ENCODE measurements around the gene CAPN10.
A peak's percentile ranks its signal among the peaks of the same experiment; 100 is the strongest.

CAPN10 gene

GRCh38 chr2:240590681-240591111 is 4.2 kb downstream of the CAPN10 start:
- TF ChIP-seq, protein P1, sequence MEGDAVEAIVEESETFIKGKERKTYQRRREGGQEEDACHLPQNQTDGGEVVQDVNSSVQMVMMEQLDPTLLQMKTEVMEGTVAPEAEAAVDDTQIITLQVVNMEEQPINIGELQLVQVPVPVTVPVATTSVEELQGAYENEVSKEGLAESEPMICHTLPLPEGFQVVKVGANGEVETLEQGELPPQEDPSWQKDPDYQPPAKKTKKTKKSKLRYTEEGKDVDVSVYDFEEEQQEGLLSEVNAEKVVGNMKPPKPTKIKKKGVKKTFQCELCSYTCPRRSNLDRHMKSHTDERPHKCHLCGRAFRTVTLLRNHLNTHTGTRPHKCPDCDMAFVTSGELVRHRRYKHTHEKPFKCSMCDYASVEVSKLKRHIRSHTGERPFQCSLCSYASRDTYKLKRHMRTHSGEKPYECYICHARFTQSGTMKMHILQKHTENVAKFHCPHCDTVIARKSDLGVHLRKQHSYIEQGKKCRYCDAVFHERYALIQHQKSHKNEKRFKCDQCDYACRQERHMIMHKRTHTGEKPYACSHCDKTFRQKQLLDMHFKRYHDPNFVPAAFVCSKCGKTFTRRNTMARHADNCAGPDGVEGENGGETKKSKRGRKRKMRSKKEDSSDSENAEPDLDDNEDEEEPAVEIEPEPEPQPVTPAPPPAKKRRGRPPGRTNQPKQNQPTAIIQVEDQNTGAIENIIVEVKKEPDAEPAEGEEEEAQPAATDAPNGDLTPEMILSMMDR (IDR thresholded peaks at IDR 0.05; ENCODE audit: low read depth, low read length): no peak
- Histone ChIP-seq H3K4me1 (no peaks in the 10 kb centered on the region), H3K27me3 (no peaks in the 10 kb centered on the region), H3K4me3 (ENCODE audit: low read depth, low read length) (no peak overlapping the region), H3K36me3 (peaks cover 13% of the 10 kb centered on the region), H3K9me3 (no peaks in the 10 kb centered on the region)
- DNase-seq: peak; percentile 5

GRCh38 chr2:240591226-240591625 is 4.7 kb downstream of the CAPN10 start:
- H3K27me3 ChIP-seq: no peaks in the 10 kb centered on the region
- no peaks in the 10 kb centered on the region for H3K4me1 ChIP-seq
- no peak overlapping the region for H3K4me3 ChIP-seq (ENCODE audit: low read depth, low read length)
- TF ChIP-seq, protein P1 (IDR thresholded peaks at IDR 0.05; ENCODE audit: low read depth, low read length): no peak
- DNase-seq: no peak
- H3K9me3 ChIP-seq: no peaks in the 10 kb centered on the region
- H3K36me3 ChIP-seq: peaks cover 16% of the 10 kb centered on the region

DNA sequence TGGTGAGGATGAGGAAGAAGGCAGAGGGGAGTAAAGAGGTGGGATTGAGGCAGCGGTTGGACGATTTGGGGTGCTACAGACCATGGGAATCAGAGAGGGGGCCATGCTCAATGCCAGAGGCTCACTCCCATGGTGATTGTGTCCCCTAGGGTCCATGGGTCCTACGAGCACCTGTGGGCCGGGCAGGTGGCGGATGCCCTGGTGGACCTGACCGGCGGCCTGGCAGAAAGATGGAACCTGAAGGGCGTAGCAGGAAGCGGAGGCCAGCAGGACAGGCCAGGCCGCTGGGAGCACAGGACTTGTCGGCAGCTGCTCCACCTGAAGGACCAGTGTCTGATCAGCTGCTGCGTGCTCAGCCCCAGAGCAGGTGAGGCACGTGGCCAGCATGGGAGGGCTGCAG is 5.2 kb downstream of the CAPN10 start:
- no peak for DNase-seq
- Histone ChIP-seq H3K4me3 (ENCODE audit: low read depth, low read length) (no peak overlapping the region), H3K27me3 (no peaks in the 10 kb centered on the region), H3K4me1 (no peaks in the 10 kb centered on the region), H3K9me3 (no peaks in the 10 kb centered on the region), H3K36me3 (peaks cover 16% of the 10 kb centered on the region)
- TF ChIP-seq, protein P1 (IDR thresholded peaks at IDR 0.05; ENCODE audit: low read depth, low read length): no peak

DNA sequence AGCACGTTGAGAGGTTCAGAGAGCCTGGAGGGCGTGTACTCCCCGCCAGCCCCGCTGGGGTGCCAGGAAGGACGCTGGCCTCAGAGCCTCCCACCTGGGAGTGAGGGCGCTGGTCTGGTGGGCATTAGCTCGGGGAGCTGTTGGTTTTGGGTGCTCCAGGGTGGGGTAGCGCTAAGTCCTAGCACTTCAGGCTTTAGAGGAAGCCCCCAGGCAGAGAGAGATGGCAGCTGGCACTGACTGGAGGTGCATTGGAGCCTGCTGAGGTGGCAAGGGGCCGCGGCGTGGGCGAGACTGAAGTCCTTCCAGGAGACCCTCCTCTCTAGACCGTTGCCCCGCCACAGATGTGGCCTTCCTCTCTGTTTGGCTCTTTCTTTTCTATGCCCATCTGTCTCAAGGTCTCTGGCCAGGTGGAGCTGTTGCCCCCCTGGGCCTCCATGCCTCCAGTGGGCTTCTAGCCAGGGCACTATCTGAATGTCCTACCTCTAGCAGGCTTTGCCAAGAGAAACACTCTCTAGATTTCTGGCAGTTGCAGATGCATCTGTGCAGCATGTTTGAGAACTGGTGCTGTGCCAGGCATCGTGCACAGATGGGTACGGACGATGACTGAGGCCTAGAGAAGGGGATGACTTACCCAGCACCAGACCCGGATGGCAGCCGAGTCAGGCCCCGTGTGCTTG is 6.6 kb downstream of the CAPN10 start:
- Histone ChIP-seq H3K9me3 (no peaks in the 10 kb centered on the region), H3K27me3 (no peaks in the 10 kb centered on the region), H3K36me3 (peaks cover 19% of the 10 kb centered on the region), H3K4me1 (no peaks in the 10 kb centered on the region), H3K4me3 (ENCODE audit: low read depth, low read length) (no peak overlapping the region)
- no peak for DNase-seq
- TF ChIP-seq, protein P1 (IDR thresholded peaks at IDR 0.05; ENCODE audit: low read depth, low read length): no peak

- Histone ChIP-seq H3K27me3 (no peaks in the 10 kb centered on the region), H3K4me1 (no peaks in the 10 kb centered on the region), H3K9me3 (no peaks in the 10 kb centered on the region), H3K36me3 (peaks cover 19% of the 10 kb centered on the region), H3K4me3 (ENCODE audit: low read depth, low read length) (no peak overlapping the region)
- peak; percentile 6 for DNase-seq
- TF ChIP-seq, protein P1 (IDR thresholded peaks at IDR 0.05; ENCODE audit: low read depth, low read length): no peak
Observed at GRCh38 chr2:240593703-240594451, 7.3 kb downstream of the CAPN10 start.

Measured in BE2C (cell line).